HL-60 (cell line): Measurements from ENCODE around the gene KCNC1.

Experiments
- GABPA ChIP-seq: IDR thresholded peaks from 2 replicates; pipeline ENCODE4 v1.6.1; 2012; ENCODE audit warnings: low read depth
- POLR2AphosphoS5 ChIP-seq: IDR thresholded peaks from 2 replicates; pipeline ENCODE4 v1.6.1; 2012; ENCODE audit warnings: low read depth
- TF ChIP-seq, protein P1 (sequence below): IDR thresholded peaks from one replicate; pipeline ENCODE4 v1.5.1; 2011; ENCODE audit warnings: low read length, control low read depth, inconsistent platforms; ENCODE audit not compliant: insufficient read depth
- TF ChIP-seq, protein P2 (sequence below): IDR thresholded peaks from 2 replicates; pipeline ENCODE4 v1.6.1; 2012; ENCODE audit warnings: low read depth; ENCODE audit not compliant: insufficient replicate concordance

DNA sequence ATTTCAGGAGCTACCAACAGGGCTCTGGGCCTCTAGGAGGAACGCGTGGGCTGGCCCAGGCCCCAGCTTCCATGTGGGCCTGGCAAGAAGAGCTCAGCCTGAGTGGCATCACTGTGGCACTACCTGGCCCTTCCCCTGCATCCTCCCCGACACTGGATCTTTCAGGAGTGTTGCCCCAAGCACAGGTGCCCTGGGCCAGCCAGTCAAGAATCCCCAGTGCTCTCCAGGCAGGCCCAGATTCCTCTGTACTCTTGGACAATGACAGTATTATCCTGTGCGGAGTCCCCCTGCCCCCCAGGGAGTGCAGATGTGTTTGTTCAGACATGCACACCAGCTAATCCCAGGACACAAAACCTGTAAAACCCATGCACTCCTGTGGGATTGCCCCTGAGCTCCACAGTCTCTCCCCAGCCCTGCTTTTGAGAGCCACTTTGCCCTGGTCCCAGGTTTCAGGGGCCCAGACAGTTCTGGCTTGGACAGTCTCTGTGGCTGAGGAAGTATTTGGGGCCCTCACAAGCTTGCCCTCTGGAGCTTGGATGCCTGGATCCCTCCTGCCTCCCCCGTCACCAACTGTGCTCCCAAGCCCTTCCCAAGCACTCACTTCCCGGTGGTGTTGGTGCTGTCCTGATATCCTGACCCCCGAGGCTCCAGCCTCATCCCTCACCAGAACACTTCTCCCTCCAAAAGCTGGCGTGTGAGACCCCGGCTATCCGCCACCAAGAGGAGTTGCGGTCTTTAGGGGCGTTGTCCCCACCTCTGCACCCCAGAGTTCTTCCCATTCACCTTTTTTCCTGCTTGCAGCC is 39.9 kb downstream of the KCNC1 start:
- TF ChIP-seq, protein P1, sequence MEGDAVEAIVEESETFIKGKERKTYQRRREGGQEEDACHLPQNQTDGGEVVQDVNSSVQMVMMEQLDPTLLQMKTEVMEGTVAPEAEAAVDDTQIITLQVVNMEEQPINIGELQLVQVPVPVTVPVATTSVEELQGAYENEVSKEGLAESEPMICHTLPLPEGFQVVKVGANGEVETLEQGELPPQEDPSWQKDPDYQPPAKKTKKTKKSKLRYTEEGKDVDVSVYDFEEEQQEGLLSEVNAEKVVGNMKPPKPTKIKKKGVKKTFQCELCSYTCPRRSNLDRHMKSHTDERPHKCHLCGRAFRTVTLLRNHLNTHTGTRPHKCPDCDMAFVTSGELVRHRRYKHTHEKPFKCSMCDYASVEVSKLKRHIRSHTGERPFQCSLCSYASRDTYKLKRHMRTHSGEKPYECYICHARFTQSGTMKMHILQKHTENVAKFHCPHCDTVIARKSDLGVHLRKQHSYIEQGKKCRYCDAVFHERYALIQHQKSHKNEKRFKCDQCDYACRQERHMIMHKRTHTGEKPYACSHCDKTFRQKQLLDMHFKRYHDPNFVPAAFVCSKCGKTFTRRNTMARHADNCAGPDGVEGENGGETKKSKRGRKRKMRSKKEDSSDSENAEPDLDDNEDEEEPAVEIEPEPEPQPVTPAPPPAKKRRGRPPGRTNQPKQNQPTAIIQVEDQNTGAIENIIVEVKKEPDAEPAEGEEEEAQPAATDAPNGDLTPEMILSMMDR, result no peak
- TF ChIP-seq, protein P2, sequence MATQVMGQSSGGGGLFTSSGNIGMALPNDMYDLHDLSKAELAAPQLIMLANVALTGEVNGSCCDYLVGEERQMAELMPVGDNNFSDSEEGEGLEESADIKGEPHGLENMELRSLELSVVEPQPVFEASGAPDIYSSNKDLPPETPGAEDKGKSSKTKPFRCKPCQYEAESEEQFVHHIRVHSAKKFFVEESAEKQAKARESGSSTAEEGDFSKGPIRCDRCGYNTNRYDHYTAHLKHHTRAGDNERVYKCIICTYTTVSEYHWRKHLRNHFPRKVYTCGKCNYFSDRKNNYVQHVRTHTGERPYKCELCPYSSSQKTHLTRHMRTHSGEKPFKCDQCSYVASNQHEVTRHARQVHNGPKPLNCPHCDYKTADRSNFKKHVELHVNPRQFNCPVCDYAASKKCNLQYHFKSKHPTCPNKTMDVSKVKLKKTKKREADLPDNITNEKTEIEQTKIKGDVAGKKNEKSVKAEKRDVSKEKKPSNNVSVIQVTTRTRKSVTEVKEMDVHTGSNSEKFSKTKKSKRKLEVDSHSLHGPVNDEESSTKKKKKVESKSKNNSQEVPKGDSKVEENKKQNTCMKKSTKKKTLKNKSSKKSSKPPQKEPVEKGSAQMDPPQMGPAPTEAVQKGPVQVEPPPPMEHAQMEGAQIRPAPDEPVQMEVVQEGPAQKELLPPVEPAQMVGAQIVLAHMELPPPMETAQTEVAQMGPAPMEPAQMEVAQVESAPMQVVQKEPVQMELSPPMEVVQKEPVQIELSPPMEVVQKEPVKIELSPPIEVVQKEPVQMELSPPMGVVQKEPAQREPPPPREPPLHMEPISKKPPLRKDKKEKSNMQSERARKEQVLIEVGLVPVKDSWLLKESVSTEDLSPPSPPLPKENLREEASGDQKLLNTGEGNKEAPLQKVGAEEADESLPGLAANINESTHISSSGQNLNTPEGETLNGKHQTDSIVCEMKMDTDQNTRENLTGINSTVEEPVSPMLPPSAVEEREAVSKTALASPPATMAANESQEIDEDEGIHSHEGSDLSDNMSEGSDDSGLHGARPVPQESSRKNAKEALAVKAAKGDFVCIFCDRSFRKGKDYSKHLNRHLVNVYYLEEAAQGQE, result no peak
- no peak for TF ChIP-seq POLR2AphosphoS5
- TF ChIP-seq GABPA, result no peak
